T-helper 2 cell treated with Interferon-gamma antibody and Interleukin-4, amounts not matched to agents 100 ng/mL and 5 ng/mL, for 36 hours (primary cell): Measurements from ENCODE around the gene DNAJC12. TPM values are rescaled to one million over a fixed set of nuclear protein-coding genes. Genes with fewer than 3 reads are reported as not detected.
"Not testable (repeated sequence)": the region's sequence is repeated elsewhere in the genome, so short reads cannot be mapped to it uniquely, and the experiment has no call there.

ENCODE experiments used
- intact Hi-C: fragments of 100-400 bp; cut with micrococcal nuclease; formaldehyde crosslinking; loops from one replicate; pipeline ENCODE4 v1.15.1; 2023
- total RNA-seq: library from RNA; stranded (reverse); gene quantifications from 2 replicates; pipeline ENCODE4 v1.2.3, GENCODE V29; 2022

The DNAJC12 gene
- total RNA-seq, 1 donor from 2014 or later, result 3.7 TPM

DNA sequence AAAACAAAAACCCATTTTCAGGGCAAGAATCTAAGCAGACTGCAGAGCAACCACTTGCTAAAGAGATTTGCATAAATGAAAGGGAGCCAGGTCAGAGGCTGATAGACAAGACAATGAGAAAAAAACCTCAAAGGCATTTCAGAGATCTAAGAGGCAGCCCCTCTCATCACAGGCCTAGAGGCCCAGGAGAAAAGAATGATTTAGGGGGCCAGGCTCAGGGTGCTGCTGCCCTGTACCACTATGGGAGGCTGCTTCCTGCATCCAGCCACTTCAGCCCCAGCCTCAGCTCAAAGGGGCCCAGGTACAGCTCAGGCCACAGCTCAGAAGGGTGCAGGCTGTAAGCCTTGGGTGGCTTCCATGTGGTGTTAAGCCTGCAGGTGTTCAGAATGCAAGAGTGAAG lies 3.7 kb upstream of the DNAJC12 start:
- intact Hi-C loops, result no loop called here

DNA sequence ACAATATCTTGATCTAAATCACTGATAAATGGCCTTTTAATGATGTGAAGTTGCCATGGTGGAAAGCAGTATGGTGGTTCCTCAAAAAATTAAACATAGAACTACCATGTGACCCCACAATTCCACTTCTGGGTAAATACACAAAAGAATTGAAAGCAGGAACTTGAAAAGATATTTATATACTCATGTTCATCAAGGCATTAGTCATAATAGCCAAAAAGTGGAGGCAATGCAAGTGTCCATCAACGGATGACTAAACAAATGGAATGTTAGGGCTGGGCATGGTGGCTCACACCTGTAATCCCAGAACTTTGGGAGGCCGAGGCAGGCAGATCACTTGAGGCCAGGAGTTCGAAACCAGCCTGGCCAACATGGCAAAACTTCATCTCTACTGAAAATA lies 2.0 kb upstream of the DNAJC12 start:
- intact Hi-C loops, result no loop called here

DNA sequence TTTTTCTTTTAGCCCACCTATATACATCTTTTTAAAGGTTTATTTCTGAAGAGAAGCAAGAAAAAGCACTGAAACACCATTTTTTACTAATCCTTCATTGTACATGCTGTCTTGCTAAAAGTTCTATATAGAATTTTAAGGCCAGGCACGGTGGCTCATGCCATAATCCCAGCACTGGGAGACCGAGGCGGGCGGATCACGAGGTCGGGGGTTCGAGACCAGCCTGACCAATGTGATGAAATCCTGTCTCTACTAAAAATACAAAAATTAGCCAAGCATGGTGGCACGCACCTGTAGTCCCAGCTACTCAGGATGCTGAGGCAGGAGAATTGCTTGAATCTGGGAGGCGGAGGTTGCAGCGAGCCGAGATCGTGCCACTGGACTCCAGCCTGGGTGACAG lies 1.5 kb upstream of the DNAJC12 start:
- intact Hi-C loops, result not testable (repeated sequence)

DNA sequence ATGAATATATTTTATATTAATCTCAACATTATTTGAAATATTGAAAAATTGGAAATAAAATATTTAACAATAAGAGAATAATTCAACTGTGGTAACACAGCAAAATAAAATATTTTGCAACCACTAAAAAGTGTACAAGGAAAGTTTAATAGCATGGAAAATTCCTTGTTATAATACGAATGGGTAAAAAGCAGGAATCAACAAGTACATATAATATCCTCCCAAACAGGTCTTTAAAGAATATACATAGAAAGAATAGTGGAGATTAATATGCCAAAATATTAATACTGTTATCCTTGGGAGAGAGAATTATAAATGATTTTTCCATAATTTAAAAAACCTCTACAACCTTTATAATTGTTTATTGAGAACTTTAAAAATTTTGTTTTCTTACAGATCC lies 1.0 kb downstream of the DNAJC12 start:
- intact Hi-C loops, result no loop called here

DNA sequence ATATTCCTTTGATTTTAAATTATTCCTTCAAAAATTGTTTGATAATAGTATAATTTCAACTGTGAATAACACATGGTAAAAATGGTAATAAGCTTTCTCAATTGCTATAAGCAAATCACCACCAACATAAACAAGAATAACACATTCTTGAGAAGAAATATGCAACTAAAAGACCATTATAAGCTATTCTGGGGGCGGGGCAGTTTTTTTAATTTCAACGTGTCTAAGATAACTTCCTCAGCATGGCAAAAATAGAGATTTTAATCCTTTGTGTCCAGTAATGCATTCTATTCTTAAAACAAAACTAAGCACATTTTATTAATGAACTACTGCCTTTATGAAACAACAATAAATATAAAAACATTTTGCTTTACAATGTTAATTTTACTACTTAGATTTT lies 1.5 kb downstream of the DNAJC12 start:
- intact Hi-C loops, result no loop called here

DNA sequence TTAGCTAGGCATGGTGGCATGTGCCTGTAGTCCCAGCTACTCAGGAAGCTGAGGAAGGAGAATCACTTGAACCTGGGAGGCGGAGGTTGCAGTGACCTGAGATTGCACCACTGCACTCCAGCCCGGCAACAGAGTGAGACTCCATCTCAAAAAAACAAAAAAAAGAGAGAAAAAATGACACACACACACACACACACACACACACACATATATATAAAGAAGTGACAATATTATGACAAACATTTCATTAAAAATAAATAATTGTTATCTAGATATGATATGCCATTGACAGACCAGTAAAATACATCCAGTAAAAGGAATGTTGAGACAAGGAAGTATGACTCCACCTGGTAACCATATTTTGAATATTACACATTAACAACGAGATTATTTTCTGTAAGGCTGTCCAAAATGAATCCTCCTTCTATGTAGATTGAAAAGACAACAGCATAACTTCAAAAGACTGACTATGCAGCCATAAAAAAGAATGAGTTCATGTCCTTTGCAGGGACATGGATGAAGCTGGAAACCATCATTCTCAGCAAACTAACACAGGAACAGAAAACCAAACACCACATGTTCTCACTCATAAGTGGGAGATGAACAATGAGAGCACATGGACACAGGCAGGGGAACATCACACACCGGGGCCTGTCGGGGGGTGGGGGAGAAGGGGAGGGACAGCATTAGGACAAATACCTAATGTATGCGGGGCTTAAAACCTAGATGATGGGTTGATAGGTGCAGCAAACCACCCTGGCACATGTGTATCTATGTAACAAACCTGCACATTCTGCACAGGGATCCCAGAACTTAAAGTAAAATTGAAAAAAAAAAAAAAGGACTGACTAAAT lies 2.2 kb downstream of the DNAJC12 start:
- intact Hi-C loops, result not testable (repeated sequence)

DNA sequence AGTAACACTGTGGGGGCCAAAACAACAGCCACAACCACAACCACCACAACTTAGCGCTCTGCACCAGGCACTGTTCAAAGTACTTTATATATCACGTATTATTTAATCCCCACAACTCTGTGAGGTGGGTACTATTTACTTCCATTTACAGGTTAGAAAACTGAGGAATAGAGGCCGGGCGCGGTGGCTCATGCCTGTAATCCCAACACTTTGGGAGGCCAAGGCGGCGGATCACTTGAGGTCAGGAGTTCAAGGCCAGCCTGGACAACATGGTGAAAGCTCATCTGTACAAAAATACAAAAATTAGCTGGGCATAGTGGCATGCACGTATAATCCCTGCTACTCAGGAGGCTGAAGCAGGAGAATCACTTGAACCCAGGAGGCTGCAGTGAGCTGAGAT lies 3.6 kb downstream of the DNAJC12 start:
- intact Hi-C loops, result no loop called here

DNA sequence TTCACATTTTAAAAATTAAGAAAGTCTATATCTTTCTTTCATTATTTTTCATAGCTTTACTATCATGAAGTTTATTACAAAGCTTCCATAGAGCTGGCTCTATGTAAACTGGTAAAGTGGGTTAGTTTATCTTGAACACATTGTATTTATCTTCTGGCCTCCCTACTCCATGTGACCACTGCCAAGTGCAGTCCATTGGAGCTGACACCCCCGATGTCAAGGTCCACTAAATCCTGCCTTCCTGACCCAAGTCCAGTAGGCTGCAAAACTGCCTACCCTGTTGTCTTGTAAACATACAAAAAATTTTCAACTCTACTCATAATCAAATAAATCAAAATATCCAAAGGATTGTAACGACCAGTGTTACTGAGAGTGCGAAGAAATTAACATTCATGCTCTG lies 10.2 kb downstream of the DNAJC12 start:
- intact Hi-C loops, result no loop called here

DNA sequence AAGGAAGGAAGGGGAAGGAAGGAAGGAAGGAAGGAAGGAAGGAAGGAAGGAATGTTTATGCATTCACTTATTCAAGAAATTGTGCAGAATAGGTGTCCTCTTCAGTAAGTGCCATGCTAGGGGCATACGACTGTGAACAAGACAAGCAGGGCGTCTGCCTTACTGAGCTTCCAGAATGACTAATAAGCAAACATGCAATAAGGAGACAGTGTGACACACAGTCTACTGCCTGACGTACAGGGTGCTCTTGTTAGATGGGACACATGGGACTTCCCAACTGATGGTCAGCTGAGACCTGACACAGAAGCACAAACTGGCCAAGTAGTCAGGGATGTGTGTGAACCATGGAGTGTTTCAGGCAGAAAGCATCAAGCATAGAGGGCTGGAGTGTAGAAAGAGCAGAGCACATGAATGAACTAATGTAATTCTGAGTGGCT lies 18.2 kb downstream of the DNAJC12 start:
- intact Hi-C loops, result no loop called here

DNA sequence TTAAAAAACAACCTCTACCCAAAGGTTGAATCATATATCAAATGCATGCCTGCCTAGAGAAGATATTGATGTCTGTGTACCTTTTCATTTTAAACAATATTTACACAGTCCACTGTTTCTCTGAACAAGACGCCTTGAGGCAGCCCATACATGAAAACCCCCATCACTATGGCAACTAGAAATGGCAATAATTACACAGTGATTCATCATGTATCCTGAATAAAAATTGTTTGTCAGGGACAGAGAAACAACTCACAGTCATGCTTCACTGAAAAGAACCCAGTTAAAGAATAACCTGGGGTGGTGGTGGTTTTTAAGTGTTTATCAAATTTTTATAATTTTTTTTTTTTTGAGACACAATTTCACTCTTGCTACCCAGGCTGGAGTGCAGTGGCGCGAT lies 19.7 kb downstream of the DNAJC12 start:
- intact Hi-C loops, result no loop called here

DNA sequence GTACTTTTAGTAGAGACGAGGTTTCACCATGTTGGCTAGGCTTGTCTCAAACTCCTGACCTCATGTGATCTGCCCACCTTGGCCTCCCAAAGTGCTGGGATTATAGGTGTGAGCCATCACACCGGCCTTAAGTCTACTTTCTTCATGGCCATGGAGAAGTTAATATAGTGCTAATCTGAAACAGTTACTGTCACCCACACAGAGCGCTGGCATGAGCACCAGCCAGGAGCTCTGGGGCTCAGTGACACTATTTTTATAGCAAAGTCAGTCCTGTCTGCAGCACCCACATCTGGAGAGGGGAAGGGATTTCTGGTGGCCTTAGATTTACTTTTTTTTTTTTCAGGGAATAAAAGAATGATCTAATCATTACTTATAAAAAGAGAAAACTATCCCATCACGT lies 21.3 kb downstream of the DNAJC12 start:
- intact Hi-C loops, result no loop called here

DNA sequence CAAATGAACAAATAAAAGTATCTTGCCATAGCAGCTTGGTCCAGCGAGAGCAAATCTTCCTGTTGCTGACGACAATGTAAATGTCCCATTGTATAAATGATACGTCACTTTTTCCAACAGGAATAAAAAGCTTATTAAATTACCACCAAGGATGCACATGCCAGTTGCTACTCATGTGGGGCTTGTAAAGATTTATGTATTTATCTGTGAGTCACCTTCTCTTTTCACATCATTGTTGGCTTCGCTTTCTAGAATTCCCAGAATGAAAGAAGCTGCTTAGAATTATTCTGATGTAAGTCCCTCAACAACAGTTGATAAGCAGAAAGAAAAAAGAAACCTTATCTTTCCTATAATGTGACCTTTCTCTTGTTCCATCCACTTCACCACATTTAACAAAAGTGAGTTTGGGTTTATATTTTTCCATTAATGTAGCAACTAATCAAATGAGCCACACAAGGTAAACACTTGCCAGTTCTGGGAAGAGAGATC lies 22.4 kb downstream of the DNAJC12 start:
- intact Hi-C loops, result no loop called here

DNA sequence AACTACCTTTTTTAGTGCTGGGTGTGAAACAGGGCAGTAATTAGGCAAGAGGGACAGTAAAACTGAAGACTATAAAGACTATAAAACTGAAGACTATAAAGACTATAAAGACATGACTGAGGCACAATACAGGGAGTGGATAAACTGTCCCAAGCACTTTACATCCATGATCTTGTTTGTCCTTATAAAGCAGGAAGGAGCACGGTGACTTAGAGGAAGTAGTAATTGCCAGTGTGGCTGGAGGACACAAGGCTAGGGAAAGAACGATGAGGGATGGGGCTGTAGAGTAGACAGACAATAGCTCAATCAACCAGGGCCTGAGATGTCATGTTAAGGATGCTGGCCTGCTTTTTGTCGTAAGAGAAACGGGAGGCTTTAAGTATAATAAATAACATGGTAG lies 26.0 kb downstream of the DNAJC12 start:
- intact Hi-C loops, result no loop called here

DNA sequence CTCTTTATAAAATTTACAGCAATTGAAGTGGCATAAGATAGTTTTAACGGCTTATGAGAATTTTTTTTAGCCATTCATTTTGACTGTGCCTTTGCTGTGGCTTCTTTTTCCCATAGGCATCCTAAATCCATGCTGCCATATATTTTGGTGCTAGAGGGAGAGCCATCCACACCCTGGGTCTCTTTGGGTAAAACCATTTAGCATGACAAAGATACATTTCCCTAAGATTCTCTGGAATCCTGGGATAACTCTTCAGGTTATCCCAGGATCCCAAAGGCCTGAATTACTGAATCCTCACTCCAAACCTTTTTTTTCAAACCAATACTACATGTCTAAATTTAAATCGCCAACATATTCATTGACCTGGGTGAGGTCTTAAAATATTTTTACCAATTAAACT lies 28.9 kb downstream of the DNAJC12 start:
- intact Hi-C loops, result no loop called here

DNA sequence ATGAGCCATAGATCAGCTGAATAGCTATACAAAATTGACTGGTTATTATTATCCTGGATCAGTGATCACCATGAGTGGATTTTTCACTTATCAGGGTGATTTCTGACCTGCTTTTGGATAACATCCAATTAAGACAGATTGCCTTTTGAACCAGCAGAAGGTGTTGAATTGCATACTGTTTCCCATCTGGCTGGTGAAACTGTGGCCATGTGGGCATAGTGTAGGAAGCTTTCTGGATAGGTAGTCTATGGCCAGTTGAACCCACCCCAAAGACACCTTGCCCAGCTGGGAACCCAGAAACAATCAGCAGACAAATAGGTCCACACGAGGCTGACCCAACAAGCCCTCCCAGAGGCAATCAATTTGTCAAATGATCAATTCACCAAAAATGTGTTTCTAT lies 29.3 kb downstream of the DNAJC12 start:
- intact Hi-C loops, result no loop called here

DNA sequence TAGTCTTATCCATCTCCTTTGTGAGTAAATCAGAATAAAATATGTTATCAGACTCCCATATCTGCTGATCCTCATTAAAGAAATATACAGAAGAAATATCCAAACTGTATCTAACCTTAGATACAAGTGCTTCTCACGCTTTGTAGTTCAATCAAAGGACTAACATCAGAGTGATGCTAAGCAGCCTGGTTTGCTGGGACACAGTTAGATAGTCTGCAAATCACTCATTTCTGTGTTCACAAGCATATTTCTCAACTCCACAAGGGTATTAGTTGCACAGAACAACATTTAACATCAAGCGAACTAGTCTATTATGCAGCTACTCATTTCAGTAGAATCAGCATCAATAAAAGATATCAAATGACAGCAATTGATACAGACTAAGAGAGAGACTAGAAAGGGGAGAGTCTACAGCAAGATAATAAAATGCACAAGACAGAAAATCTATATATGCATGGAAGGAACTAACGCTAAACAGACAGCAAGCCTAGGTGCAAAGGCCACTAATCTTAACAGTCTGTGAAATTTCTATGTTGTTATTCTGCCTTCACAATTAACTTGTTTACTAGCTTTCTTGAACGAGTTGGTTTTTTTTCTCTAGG lies 30.0 kb downstream of the DNAJC12 start:
- intact Hi-C loops, result no loop called here

DNA sequence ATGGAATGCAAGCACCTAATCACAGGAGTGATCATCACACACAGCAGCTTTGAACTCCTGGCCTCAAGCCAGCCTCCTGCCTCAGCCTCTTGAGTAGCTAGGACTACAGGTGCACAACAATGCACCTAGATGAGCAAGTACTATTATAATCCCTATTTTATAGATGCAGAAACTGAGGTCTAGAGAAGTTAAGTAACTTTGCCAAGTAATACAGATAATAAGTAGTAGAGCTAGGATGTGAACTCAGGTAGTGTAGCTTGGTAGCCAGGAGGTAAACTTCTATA lies 33.7 kb downstream of the DNAJC12 start:
- intact Hi-C loops, result no loop called here

DNA sequence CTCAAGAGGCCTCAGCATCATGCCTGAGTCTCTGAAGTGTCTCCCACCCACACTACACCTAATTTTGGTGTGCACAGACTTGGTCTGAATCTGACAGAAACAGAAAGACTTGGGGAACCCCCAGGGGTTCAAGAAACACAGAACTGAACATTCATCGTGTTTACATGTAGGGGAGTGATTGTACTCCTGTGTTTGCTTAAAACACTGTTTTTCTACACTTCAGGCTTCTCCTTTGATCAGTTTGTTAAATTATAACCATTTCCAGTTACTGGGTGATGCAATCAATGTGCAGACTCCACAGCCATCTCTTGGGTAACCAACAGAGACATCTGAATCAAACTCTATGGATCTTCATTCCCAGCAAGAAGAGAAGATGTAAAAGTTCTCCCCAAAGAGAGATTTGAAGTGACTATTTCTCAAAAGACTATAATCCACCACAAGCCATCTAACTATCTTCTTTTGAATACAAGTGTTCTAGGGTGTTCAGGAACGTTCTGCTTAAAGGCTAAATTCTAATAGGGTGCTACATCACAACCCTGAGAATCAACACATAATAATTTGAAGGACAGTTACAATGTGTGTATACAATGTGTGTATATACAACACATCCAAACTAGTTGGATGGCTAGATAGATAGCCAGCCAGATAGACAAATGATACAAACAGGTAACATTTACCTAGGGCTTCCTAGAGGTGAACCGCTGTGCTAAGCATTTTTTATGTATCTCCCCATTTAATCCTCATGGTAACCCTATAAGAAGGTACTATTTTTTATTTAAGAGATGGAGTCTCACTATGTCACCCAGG lies 34.2 kb downstream of the DNAJC12 start:
- intact Hi-C loops, result no loop called here

DNA sequence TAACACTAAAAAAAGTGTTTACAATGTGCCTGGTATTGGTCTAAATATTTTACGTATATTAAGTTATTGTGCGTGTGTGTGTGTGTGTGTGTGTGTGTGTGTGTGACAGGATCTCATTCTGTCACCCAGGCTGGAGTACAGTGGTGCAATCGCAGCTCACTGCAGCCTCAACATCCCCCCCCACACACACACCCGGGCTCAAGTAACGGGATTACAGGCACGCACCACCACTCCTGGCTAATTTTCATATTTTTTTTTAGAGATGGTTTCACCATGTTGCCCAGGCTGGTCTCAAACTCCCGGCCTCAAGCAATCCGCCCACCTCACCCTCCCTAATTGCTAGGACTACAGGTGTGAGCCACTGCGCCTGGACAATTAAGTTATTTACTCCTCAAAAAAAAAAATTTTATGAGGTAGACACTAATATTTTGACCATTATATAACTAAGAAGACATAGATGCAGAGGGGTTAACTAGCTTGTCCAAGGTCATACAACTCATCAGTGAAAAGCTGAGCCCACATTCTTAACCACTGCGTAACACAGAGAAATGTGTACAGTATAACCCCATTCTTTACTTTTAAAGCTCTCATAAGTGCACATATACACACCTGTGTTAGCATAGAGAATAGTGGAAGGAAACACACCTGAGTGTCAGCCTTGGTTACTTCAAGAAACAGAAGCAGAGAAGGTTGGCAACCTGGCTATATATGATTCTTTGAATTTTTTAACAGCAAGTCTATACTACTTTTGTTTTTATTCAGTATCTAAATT lies 35.0 kb downstream of the DNAJC12 start:
- intact Hi-C loops, result no loop called here

DNA sequence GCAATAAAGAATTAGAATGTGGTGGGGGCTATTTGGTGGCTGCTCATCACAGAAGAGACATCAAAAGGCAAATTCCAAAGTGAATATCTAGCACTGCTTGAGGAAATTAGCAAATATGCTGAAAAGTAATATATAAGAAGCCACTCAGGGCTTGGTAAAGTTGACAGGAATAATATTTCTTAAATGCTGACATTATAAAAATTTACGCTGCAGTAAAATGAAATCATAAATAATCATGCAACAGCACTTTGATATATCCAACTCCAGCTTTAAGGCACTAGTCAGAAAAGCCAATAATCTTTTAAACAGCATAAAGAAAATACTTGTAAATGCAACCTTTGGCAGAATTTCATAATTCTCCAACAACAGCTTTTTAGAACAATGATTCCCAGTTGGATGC lies 36.9 kb downstream of the DNAJC12 start:
- intact Hi-C loops, result no loop called here

DNA sequence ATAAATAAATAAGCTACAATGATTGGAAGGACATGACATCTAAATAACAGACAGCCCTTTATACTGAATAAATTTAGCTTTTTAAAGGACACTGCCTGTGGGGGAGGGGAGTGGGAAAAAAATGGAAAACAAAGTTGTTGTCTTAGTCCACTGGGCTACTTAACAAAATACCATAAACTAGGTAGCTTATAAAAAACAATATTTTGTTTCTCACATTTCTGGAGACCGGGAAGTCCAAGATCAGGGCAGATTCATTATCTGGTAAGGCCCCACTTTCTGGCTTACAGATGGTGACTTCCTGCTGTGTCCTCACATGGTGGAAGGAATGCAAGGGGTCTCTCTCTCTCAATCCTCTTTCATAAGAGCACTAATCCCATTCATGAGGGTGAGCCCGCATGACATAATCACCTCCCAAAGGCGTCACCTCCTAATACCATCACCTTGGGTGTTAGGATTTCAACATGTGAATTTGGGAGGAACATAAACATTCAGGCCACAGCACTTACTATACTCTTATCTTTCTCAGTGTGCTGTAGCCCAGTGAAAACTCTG lies 43.0 kb downstream of the DNAJC12 start:
- intact Hi-C loops, result no loop called here
